ENCODE data around the gene MRPL36.

MRPL36 gene

GRCh38 chr5:1776831-1777230 lies 22.8 kb downstream of the MRPL36 start:
- Mint-ChIP-seq H3K4me1 (ENCODE audit: low read depth in 2 of 2) (no peaks in the 10 kb centered on the region), H3K27ac (no peak overlapping the region), H3K36me3 (ENCODE audit: insufficient read depth) (no peaks in the 10 kb centered on the region), H3K9me3 (no peaks in the 10 kb centered on the region), H3K4me3 (no peak overlapping the region), H3K27me3 (peaks cover 8 to 20% of the 10 kb centered on the region in 2 donors)
- DNase-seq: no peak
- ATAC-seq (replicated peaks): no peak

GRCh38 chr5:1772634-1773033 lies 27.0 kb downstream of the MRPL36 start:
- peaks cover 12 to 31% of the 10 kb centered on the region in 2 donors for H3K27me3 Mint-ChIP-seq
- H3K9me3 Mint-ChIP-seq: no peaks in the 10 kb centered on the region
- H3K4me3 Mint-ChIP-seq: no peak overlapping the region
- DNase-seq (no peak), ATAC-seq (replicated peaks) (peak; percentile 56)
- H3K4me1 Mint-ChIP-seq (ENCODE audit: low read depth in 2 of 2): no peaks in the 10 kb centered on the region
- peaks cover 7% of the 10 kb centered on the region for H3K36me3 Mint-ChIP-seq (ENCODE audit: insufficient read depth)
- H3K27ac Mint-ChIP-seq: peak overlapping the region in 1 of 2 donors; percentile 1

- Mint-ChIP-seq H3K27me3 (peaks cover 6 to 30% of the 10 kb centered on the region in 2 donors), H3K27ac (no peak overlapping the region), H3K36me3 (ENCODE audit: insufficient read depth) (peaks cover 7% of the 10 kb centered on the region), H3K9me3 (no peaks in the 10 kb centered on the region), H3K4me1 (ENCODE audit: low read depth in 2 of 2) (no peaks in the 10 kb centered on the region), H3K4me3 (no peak overlapping the region)
- no peak for ATAC-seq (replicated peaks)
- no peak for DNase-seq
Observed at GRCh38 chr5:1771149-1772065, 28.2 kb downstream of the MRPL36 start.

- ATAC-seq (replicated peaks): no peak
- H3K4me1 Mint-ChIP-seq (ENCODE audit: low read depth in 2 of 2): no peaks in the 10 kb centered on the region
- no peaks in the 10 kb centered on the region for H3K9me3 Mint-ChIP-seq
- H3K4me3 Mint-ChIP-seq: no peak overlapping the region
- no peak for DNase-seq
- no peak overlapping the region for H3K27ac Mint-ChIP-seq
- H3K36me3 Mint-ChIP-seq (ENCODE audit: insufficient read depth): peaks cover 7% of the 10 kb centered on the region
- peaks cover 6 to 36% of the 10 kb centered on the region in 2 donors for H3K27me3 Mint-ChIP-seq
Observed at GRCh38 chr5:1770443-1770802, 29.2 kb downstream of the MRPL36 start.

GRCh38 chr5:1769752-1770442 lies 29.7 kb downstream of the MRPL36 start:
- ATAC-seq (replicated peaks): no peak
- H3K9me3 Mint-ChIP-seq: no peaks in the 10 kb centered on the region
- H3K36me3 Mint-ChIP-seq (ENCODE audit: insufficient read depth): peaks cover 7% of the 10 kb centered on the region
- peaks cover 9 to 41% of the 10 kb centered on the region in 2 donors for H3K27me3 Mint-ChIP-seq
- H3K4me3 Mint-ChIP-seq: no peak overlapping the region
- DNase-seq: no peak
- no peaks in the 10 kb centered on the region for H3K4me1 Mint-ChIP-seq (ENCODE audit: low read depth in 2 of 2)
- H3K27ac Mint-ChIP-seq: no peak overlapping the region

- Mint-ChIP-seq H3K4me3 (no peak overlapping the region), H3K36me3 (ENCODE audit: insufficient read depth) (peaks cover 7% of the 10 kb centered on the region), H3K4me1 (ENCODE audit: low read depth in 2 of 2) (no peaks in the 10 kb centered on the region), H3K27me3 (peaks cover 15 to 48% of the 10 kb centered on the region in 2 donors), H3K9me3 (no peaks in the 10 kb centered on the region), H3K27ac (no peak overlapping the region)
- no peak for DNase-seq
- ATAC-seq (replicated peaks): no peak
Observed at GRCh38 chr5:1769017-1769640, 30.5 kb downstream of the MRPL36 start.

- no peaks in the 10 kb centered on the region for H3K4me1 Mint-ChIP-seq (ENCODE audit: low read depth in 2 of 2)
- peaks cover 7% of the 10 kb centered on the region for H3K36me3 Mint-ChIP-seq (ENCODE audit: insufficient read depth)
- H3K4me3 Mint-ChIP-seq: no peak overlapping the region
- DNase-seq: no peak
- no peak overlapping the region for H3K27ac Mint-ChIP-seq
- ATAC-seq (replicated peaks): no peak
- H3K9me3 Mint-ChIP-seq: no peaks in the 10 kb centered on the region
- H3K27me3 Mint-ChIP-seq: peaks cover 22 to 55% of the 10 kb centered on the region in 2 donors
Observed at GRCh38 chr5:1768283-1769000, 31.2 kb downstream of the MRPL36 start.

GRCh38 chr5:1767524-1768282 lies 31.9 kb downstream of the MRPL36 start:
- ATAC-seq (replicated peaks): no peak
- Mint-ChIP-seq H3K4me1 (ENCODE audit: low read depth in 2 of 2) (no peaks in the 10 kb centered on the region), H3K27me3 (peaks cover 27 to 63% of the 10 kb centered on the region in 2 donors), H3K36me3 (ENCODE audit: insufficient read depth) (peaks cover 7% of the 10 kb centered on the region), H3K4me3 (no peak overlapping the region), H3K9me3 (no peaks in the 10 kb centered on the region), H3K27ac (no peak overlapping the region)
- no peak for DNase-seq

GRCh38 chr5:1765880-1766235 lies 33.8 kb downstream of the MRPL36 start:
- Mint-ChIP-seq H3K36me3 (ENCODE audit: insufficient read depth) (peaks cover 3% of the 10 kb centered on the region), H3K27ac (no peak overlapping the region), H3K27me3 (peaks cover 34 to 66% of the 10 kb centered on the region in 2 donors), H3K4me3 (no peak overlapping the region), H3K9me3 (no peaks in the 10 kb centered on the region), H3K4me1 (ENCODE audit: low read depth in 2 of 2) (no peaks in the 10 kb centered on the region)
- no peak for DNase-seq
- ATAC-seq (replicated peaks): no peak

- no peak overlapping the region for H3K27ac Mint-ChIP-seq
- no peaks in the 10 kb centered on the region for H3K9me3 Mint-ChIP-seq
- H3K4me3 Mint-ChIP-seq: no peak overlapping the region
- no peaks in the 10 kb centered on the region for H3K4me1 Mint-ChIP-seq (ENCODE audit: low read depth in 2 of 2)
- DNase-seq (no peak), ATAC-seq (replicated peaks) (no peak)
- H3K27me3 Mint-ChIP-seq: peaks cover 31 to 61% of the 10 kb centered on the region in 2 donors
- H3K36me3 Mint-ChIP-seq (ENCODE audit: insufficient read depth): peaks cover 3% of the 10 kb centered on the region
Observed at GRCh38 chr5:1765141-1765879, 34.3 kb downstream of the MRPL36 start.

- H3K9me3 Mint-ChIP-seq: no peaks in the 10 kb centered on the region
Observed at GRCh38 chr5:1764606-1764960, 35.1 kb downstream of the MRPL36 start.

GRCh38 chr5:1763960-1764605 lies 35.6 kb downstream of the MRPL36 start:
- ATAC-seq (replicated peaks): no peak
- Mint-ChIP-seq H3K36me3 (ENCODE audit: insufficient read depth) (peaks cover 3% of the 10 kb centered on the region), H3K4me1 (ENCODE audit: low read depth in 2 of 2) (no peaks in the 10 kb centered on the region)

More at GRCh38 chr5:1764606-1764960, 35.1 kb downstream of the MRPL36 start:
- DNase-seq: no peak
- H3K36me3 Mint-ChIP-seq (ENCODE audit: insufficient read depth): peaks cover 3% of the 10 kb centered on the region
- ATAC-seq (replicated peaks): no peak
- H3K4me3 Mint-ChIP-seq: no peak overlapping the region
- H3K4me1 Mint-ChIP-seq (ENCODE audit: low read depth in 2 of 2): no peaks in the 10 kb centered on the region
- no peak overlapping the region for H3K27ac Mint-ChIP-seq
- peaks cover 31 to 61% of the 10 kb centered on the region in 2 donors for H3K27me3 Mint-ChIP-seq

More at GRCh38 chr5:1763960-1764605, 35.6 kb downstream of the MRPL36 start:
- Mint-ChIP-seq H3K27ac (no peak overlapping the region), H3K4me3 (no peak overlapping the region), H3K9me3 (no peaks in the 10 kb centered on the region), H3K27me3 (peaks cover 31 to 61% of the 10 kb centered on the region in 2 donors)
- DNase-seq: no peak

All from effector memory CD8-positive, alpha-beta T cell (primary cell).